Ovary (tissue), 9 donors: ENCODE data around the gene GOLGA6B. TPM values are rescaled to one million over a fixed set of nuclear protein-coding genes. Genes with fewer than 3 reads are reported as not detected.
"Not testable (repeated sequence)": the region's sequence is repeated elsewhere in the genome, so short reads cannot be mapped to it uniquely, and the experiment has no call there.

Source experiments
- DNase-seq, 5 donors: peaks; one replicate each; pipeline ENCODE4 v3.0.0-alpha.2; 2019 to 2020
- H3K27ac ChIP-seq, 2 donors: fragments of 200-600 bp; one replicate each; pipeline versions ENCODE4 v1.5.1 to v1.8.0; 2019 to 2022
- H3K27me3 ChIP-seq: fragments of 200-600 bp; one replicate; pipeline ENCODE4 v1.8.0; 2022
- H3K36me3 ChIP-seq: fragments of 200-600 bp; sonication (generic); one replicate; pipeline ENCODE4 v1.5.1; 2019
- H3K4me1 ChIP-seq: one replicate; pipeline ENCODE4 v1.8.1; 2013; ENCODE audit warnings: mild to moderate bottlenecking, moderate library complexity; ENCODE audit not compliant: insufficient read depth
- H3K4me3 ChIP-seq: fragments of 200-600 bp; sonication (generic); one replicate; pipeline ENCODE4 v1.5.1; 2017
- H3K9me3 ChIP-seq, 2 donors: fragments of 200-600 bp in 1 of 2; sonication (generic) in 1 of 2; one replicate each; pipeline versions ENCODE4 v1.5.1 to v1.8.1; 2013 to 2019; ENCODE audit warnings: mild to moderate bottlenecking in 1 of 2, moderate library complexity in 1 of 2
- EP300 ChIP-seq: sonication (generic); formaldehyde crosslinking; IDR thresholded peaks from one replicate; pipeline ENCODE4 v1.6.1; 2017; ENCODE audit warnings: antibody characterized with exemption
- POLR2A ChIP-seq: fragments of 450-650 bp; IDR thresholded peaks from one replicate; pipeline ENCODE4 v1.6.1; 2017; ENCODE audit warnings: antibody characterized with exemption, mild to moderate bottlenecking, moderate library complexity
- WGBS, 3 donors: extraction: QIAGEN DNeasy Blood & Tissue Kit in 1 of 3; methylation state at CpG; one replicate each; pipeline versions ENCODE4 v1.1.5 to v1.1.7; 2013 to 2017; 5-methylcytosine and 5-hydroxymethylcytosine counted together
- intact Hi-C, 4 donors: fragments of 100-400 bp; cut with DNase I; formaldehyde crosslinking; loops; one replicate each; pipeline versions ENCODE4 v1.11.0 to v1.15.1; 2022 to 2023
- polyA plus RNA-seq, 2 donors: library from polyadenylated mRNA; stranded (reverse); fragments of 200-250 nt in 1 of 2; fragments of 350-450 nt in 1 of 2; fragmentation: Illumina TruSeq in 1 of 2; extraction: RNeasy Lipid Tissue Mini Kit (QIAGEN cat#74804) in 1 of 2; gene quantifications; one replicate each; pipeline ENCODE4 v1.2.3, GENCODE V29; 2013 to 2014
- small RNA-seq: library from RNA; depleted of rRNA; stranded (forward); fragments of <200 nt; gene quantifications from one replicate; pipeline ENCODE3, GENCODE V24; 2016
- total RNA-seq, 7 donors: library from RNA; depleted of rRNA in 2 of 7; stranded (reverse); fragments of >200 nt in 2 of 7; fragmentation: NEBNext Ultra II Directional in 3 of 7; extraction: Animal tissue kit (Norgen Biotek cat#: 25700) in 3 of 7; gene quantifications; one replicate each; pipeline versions ENCODE4 v1.1.0 to v1.2.4, GENCODE V29; 2016 to 2023
- TF ChIP-seq, protein P1 (sequence below), 3 donors: fragments of 450-650 bp in 2 of 3; fragments of 200-600 bp in 1 of 3; IDR thresholded peaks; one replicate each; pipeline versions ENCODE4 v1.5.1 to v1.8.0; 2016 to 2022; ENCODE audit warnings: antibody characterized with exemption in 3 of 3, mild to moderate bottlenecking in 1 of 3
- donor health status: DM: no; HTN: no; CAD: no; lungs with moderate emphysema.
- donor health status: DM: no; HTN: no; CAD: no.
- donor health status: Bipolar disorder and iron deficiency.
- donor health status: DM: yes; HTN: yes; CAD: no.
- donor health status: DM: no; HTN: no; CAD: no.
- donor health status: DM: yes; HTN: yes; CAD: no.

The GOLGA6B gene
- total and polyA plus RNA-seq, 9 donors, result 0.15 to 0.36 TPM; not detected in 7

DNA sequence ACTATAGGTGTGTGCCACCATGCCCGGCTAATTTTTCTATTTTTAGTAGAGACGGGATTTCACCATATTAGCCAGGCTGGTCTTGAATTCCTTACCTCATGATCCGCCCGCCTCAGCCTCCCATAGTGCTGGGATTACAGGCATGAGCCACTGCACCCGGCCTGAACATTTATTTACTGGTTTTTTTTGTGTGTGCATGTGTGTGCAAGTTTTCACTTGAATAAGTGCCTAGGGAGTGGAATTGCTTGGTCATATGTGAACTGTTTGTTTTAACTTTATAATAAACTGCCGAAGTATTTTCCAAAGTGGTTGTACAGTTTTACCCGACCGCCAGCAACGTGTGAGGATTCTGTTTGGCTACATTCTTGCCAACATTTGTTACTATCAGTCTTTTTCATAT, 45.6 kb downstream of the GOLGA6B start:
- no peaks in the 10 kb centered on the region for H3K27me3 ChIP-seq
- no peaks in the 10 kb centered on the region for H3K4me1 ChIP-seq
- intact Hi-C loops, result no loop called here
- WGBS, 3 donors, result 92 to 95% (median 94%) methylated on average over 9 of the region's 9 CpGs
- H3K27ac ChIP-seq, result no peak overlapping the region
- no peaks in the 10 kb centered on the region for H3K36me3 ChIP-seq
- TF ChIP-seq, protein P1, sequence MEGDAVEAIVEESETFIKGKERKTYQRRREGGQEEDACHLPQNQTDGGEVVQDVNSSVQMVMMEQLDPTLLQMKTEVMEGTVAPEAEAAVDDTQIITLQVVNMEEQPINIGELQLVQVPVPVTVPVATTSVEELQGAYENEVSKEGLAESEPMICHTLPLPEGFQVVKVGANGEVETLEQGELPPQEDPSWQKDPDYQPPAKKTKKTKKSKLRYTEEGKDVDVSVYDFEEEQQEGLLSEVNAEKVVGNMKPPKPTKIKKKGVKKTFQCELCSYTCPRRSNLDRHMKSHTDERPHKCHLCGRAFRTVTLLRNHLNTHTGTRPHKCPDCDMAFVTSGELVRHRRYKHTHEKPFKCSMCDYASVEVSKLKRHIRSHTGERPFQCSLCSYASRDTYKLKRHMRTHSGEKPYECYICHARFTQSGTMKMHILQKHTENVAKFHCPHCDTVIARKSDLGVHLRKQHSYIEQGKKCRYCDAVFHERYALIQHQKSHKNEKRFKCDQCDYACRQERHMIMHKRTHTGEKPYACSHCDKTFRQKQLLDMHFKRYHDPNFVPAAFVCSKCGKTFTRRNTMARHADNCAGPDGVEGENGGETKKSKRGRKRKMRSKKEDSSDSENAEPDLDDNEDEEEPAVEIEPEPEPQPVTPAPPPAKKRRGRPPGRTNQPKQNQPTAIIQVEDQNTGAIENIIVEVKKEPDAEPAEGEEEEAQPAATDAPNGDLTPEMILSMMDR (IDR thresholded peaks at IDR 0.05), result no peak
- TF ChIP-seq EP300 (no peak), POLR2A (no peak)
- no peaks in the 10 kb centered on the region for H3K9me3 ChIP-seq
- no peak for DNase-seq
- H3K4me3 ChIP-seq, result no peak overlapping the region

DNA sequence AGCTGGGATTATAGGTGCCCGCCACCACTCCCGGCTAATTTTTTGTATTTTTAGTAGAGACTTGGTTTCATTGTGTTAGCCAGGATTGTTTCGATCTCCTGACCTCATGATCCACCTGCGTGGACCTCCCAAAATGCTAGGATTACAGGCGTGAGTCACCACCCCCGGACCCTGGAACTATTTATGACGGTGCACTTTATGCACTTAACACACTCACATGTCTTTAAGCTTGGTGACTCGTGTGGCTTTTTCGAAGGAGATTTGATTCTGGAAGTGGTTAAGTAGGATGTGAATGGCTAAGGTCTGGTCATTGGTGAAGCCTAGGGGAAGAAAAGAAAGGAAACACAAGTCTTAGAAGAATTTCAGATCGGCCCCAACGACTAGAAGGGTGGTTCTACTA, 51.8 kb downstream of the GOLGA6B start:
- no peaks in the 10 kb centered on the region for H3K4me1 ChIP-seq
- H3K27me3 ChIP-seq, result no peaks in the 10 kb centered on the region
- TF ChIP-seq POLR2A, result no peak
- TF ChIP-seq EP300, result no peak
- TF ChIP-seq, protein P1 (IDR thresholded peaks at IDR 0.05), result no peak
- no peak overlapping the region for H3K4me3 ChIP-seq
- intact Hi-C loops, result no loop called here
- WGBS, 3 donors, result 94 to 95% (median 95%) methylated on average over 11 of the region's 11 CpGs
- H3K9me3 ChIP-seq, result no peaks in the 10 kb centered on the region
- H3K27ac ChIP-seq, result no peak overlapping the region
- H3K36me3 ChIP-seq, result no peaks in the 10 kb centered on the region
- no peak for DNase-seq

DNA sequence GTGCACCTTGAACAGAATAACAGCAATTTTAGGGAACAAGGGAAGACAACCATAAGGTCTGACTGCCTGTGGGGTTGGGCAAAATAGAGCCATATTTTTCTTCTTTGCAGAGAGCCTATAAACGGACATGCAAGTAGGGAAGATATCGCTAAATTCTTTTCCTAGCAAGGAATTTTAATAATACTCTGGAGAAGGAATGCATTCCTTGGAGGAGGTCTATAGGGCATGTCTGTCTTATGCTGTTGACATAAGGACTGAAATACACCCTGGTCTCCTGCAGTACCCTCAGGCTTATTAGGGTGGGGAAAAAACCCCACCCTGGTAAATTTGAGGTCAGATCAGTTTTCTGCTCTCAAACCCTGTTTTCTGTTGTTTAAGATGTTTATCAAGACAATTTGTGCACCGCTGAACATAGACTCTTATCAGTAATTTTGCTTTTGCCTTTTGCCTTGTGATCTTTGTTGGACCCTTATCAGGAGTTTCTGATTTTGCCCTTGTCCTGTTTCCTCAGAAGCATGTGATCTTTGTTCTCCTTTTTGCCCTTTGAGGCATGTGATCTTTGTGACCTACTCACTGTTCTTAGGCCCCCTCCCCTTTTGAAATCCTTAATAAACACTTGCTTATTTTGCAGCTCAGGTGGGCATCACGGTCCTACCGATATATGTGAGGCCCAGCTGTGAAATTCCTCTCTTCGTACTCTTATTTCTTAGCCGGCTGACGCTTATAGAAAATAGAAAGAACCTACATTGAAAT, 54.2 kb downstream of the GOLGA6B start:
- H3K27ac ChIP-seq, H3K9me3 ChIP-seq, H3K36me3 ChIP-seq, H3K4me1 ChIP-seq, DNase-seq, intact Hi-C loops, H3K4me3 ChIP-seq, H3K27me3 ChIP-seq: not testable (repeated sequence)
- 75 to 81% (median 78%) methylated on average over 8 of the region's 8 CpGs for WGBS, 3 donors

Small RNAs within 50 kb of the gene (small RNA-seq; reads per million reads assigned to genes)
- not detected for gene RN7SL853P

Other genes starting within 250 kb of the GOLGA6B start
- gene ARIH1, start 180.4 kb upstream of the GOLGA6B start, total RNA-seq, result 100 to 1,000 TPM in 5 of 7 donors, 10 to 100 TPM in 2; 47.9 to 211 (median 171) TPM
- 10 to 100 TPM; 33.1 to 91.2 TPM for gene ARIH1, start 180.4 kb upstream of the GOLGA6B start, polyA plus RNA-seq
- not detected for gene HIGD2B, start 31.5 kb downstream of the GOLGA6B start, total RNA-seq
- gene HIGD2B, start 31.5 kb downstream of the GOLGA6B start, polyA plus RNA-seq, result not detected
- 10 to 100 TPM; 18.4 to 30.2 (median 23.4) TPM for gene BBS4, start 31.5 kb downstream of the GOLGA6B start, total RNA-seq
- 10 to 100 TPM; 17.8 to 23.6 TPM for gene BBS4, start 31.5 kb downstream of the GOLGA6B start, polyA plus RNA-seq
- 10 to 100 TPM; 20.3 to 46.1 (median 28.1) TPM for gene ADPGK, start 129.1 kb downstream of the GOLGA6B start, total RNA-seq
- gene ADPGK, start 129.1 kb downstream of the GOLGA6B start, polyA plus RNA-seq, result 10 to 100 TPM; 25.5 to 39.0 TPM